Measurements from ENCODE around the gene DOCK1.

- TF ChIP-seq EZH2phosphoT487 (IDR thresholded peaks at IDR 0.05; ENCODE audit: insufficient read depth, low read depth) (no peak), EZH2 (IDR thresholded peaks at IDR 0.05; ENCODE audit: insufficient read depth, poor library complexity, severe bottlenecking) (no peak)
Observed at GRCh38 chr10:126928274-126928673, 23.0 kb downstream of the DOCK1 start.
